CD4-positive, CD25-positive, alpha-beta regulatory T cell (primary cell): Measurements from ENCODE around the gene DNAJB9. TPM values are rescaled to one million over a fixed set of nuclear protein-coding genes. Genes with fewer than 3 reads are reported as not detected.

Experiments
- ATAC-seq, 2 donors: fragments of 150-1000 bp; cut with Tn5 transposase; one replicate each; pipeline ENCODE4 v1.10.0; 2021; ENCODE audit warnings: low read depth in 2 of 2, moderate number of reproducible peaks in 2 of 2, moderate library complexity in 1 of 2
- DNase-seq, 3 donors: peaks; one replicate each; pipeline versions ENCODE4 v3.0.0 to v3.0.0-alpha.2; 2012 to 2022; ENCODE audit warnings: mixed read lengths in 1 of 3
- H3K27ac ChIP-seq: one replicate; pipeline ENCODE4 v1.7.0; 2013; ENCODE audit warnings: mild to moderate bottlenecking, low read length; ENCODE audit not compliant: insufficient read depth, poor library complexity, severe bottlenecking
- H3K27me3 ChIP-seq: one replicate; pipeline ENCODE4 v1.7.0; 2013; ENCODE audit warnings: low read length; ENCODE audit not compliant: control insufficient read depth, insufficient read depth
- H3K36me3 ChIP-seq: one replicate; pipeline ENCODE4 v1.7.0; 2013; ENCODE audit warnings: mild to moderate bottlenecking, low read length, moderate library complexity; ENCODE audit not compliant: control insufficient read depth, insufficient read depth
- H3K4me1 ChIP-seq: 2 replicates; pipeline ENCODE4 v1.7.0; 2013; ENCODE audit warnings: mild to moderate bottlenecking, low read length; ENCODE audit not compliant: insufficient read depth, control insufficient read depth, poor library complexity, severe bottlenecking
- H3K4me3 ChIP-seq: one replicate; pipeline ENCODE4 v1.7.0; 2013; ENCODE audit warnings: low read depth, mild to moderate bottlenecking, low read length, moderate library complexity
- H3K9me3 ChIP-seq, 2 experiments: 1 replicate in 1 of 2; 2 replicates in 1 of 2; pipeline ENCODE4 v1.7.0; 2013; ENCODE audit warnings: low read length in 2 of 2, mild to moderate bottlenecking in 1 of 2, moderate library complexity in 1 of 2; ENCODE audit not compliant: control insufficient read depth in 2 of 2
- H3K27ac Mint-ChIP-seq, 3 donors: one replicate each; pipeline ENCODE4 v1.8.0; 2020 to 2022; ENCODE audit warnings: mild to moderate bottlenecking in 3 of 3, mixed read lengths in 3 of 3, moderate library complexity in 2 of 3
- H3K27me3 Mint-ChIP-seq: one replicate; pipeline ENCODE4 v1.8.0; 2022; ENCODE audit warnings: mild to moderate bottlenecking, mixed read lengths
- H3K36me3 Mint-ChIP-seq: one replicate; pipeline ENCODE4 v1.8.0; 2020; ENCODE audit warnings: mixed read lengths
- H3K4me1 Mint-ChIP-seq, 4 donors: one replicate each; pipeline ENCODE4 v1.8.0; 2020 to 2022; ENCODE audit warnings: mixed read lengths in 4 of 4, mild to moderate bottlenecking in 1 of 4
- H3K4me3 Mint-ChIP-seq, 4 donors: one replicate each; pipeline ENCODE4 v1.8.0; 2020 to 2022; ENCODE audit warnings: mild to moderate bottlenecking in 4 of 4, mixed read lengths in 4 of 4, moderate library complexity in 3 of 4
- H3K9me3 Mint-ChIP-seq, 7 donors: one replicate each; pipeline ENCODE4 v1.8.0; 2020 to 2022; ENCODE audit warnings: mixed read lengths in 7 of 7, mild to moderate bottlenecking in 3 of 7, moderate library complexity in 2 of 7
- polyA plus RNA-seq, 4 donors: library from polyadenylated mRNA; unstranded; fragments of 300-500 nt; fragmentation: Illumina TruSeq; gene quantifications; one replicate each; pipeline ENCODE4 v1.2.3, GENCODE V29; 2021
- total RNA-seq: library from RNA; stranded (reverse); gene quantifications from one replicate; pipeline ENCODE4 v1.2.3, GENCODE V29; 2022

DNAJB9 gene
- total and polyA plus RNA-seq, 5 donors from 2014 or later = 26.3 to 53.3 (median 44.1) TPM

DNA sequence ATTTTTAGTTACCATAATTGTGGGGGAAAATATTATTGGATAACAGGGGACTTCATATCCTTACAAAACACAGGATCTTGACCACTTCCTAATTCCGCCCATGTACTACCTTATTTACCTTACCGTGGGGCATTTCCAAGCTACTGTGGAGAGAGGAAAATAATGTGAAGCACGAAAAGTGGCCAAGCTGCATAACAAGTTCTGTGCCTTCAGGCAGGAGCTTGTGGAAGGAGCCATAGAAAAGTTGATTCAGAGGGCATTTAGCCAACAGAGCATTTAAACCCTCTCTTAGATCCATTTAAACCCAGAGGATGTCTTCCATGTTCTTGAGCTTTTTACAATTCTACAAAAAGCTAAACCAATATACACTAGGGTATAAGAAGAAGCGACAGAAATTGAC lies 41.6 kb downstream of the DNAJB9 start:
- no peak overlapping the region for H3K4me3 Mint-ChIP-seq
- Histone ChIP-seq H3K4me3 (no peak overlapping the region), H3K36me3 (no peaks in the 10 kb centered on the region), H3K4me1 (no peaks in the 10 kb centered on the region), H3K9me3 (no peaks in the 10 kb centered on the region), H3K27ac (no peak overlapping the region), H3K27me3 (no peaks in the 10 kb centered on the region)
- no peaks in the 10 kb centered on the region for H3K9me3 Mint-ChIP-seq
- H3K27me3 Mint-ChIP-seq = peaks cover 16% of the 10 kb centered on the region
- no peak for ATAC-seq
- no peak overlapping the region for H3K27ac Mint-ChIP-seq
- H3K36me3 Mint-ChIP-seq = no peaks in the 10 kb centered on the region
- DNase-seq = no peak
- H3K4me1 Mint-ChIP-seq = no peaks in the 10 kb centered on the region

DNA sequence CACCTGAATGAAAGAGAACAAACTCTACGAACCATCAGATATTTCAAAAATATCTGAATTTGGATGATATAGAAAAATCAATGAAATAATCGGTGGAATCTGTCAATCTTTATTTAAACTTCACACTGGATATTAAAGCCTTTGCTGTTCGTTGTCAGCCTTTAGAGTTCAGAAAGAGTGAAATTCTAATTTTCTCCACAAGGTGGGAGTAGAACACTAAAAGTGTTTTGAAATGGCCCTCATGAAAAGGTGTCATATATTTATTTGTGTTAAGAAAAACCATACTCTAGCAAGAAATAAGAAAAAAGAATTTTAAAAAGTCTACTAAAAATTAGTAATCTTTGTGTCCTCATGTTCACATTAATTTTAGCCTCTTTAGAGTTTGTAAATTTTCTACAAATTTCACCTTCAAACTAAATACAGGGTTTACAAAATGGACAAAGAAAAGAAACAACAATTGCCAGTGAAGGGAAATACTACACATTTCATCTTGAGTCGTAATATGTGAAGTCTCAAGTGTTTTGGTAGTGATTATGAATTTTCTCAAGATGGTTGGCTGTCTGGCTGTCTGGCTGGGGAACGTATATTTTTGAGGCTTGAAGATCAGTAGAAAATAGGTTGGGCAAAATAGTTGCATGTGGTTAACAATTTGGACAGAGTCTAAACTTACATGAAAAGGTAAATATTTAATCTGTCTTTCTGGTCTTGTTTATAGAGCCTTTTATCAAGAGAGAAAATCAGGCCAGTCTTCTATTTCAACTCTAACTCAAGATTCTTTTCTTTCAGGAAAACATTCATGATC lies 43.7 kb downstream of the DNAJB9 start:
- peak in 2 of 3 donors; percentile 35 to 51 for DNase-seq
- Mint-ChIP-seq H3K9me3 (no peaks in the 10 kb centered on the region), H3K36me3 (no peaks in the 10 kb centered on the region), H3K27me3 (peaks cover 6% of the 10 kb centered on the region), H3K4me1 (no peaks in the 10 kb centered on the region), H3K4me3 (no peak overlapping the region), H3K27ac (no peak overlapping the region)
- Histone ChIP-seq H3K4me3 (no peak overlapping the region), H3K9me3 (no peaks in the 10 kb centered on the region), H3K4me1 (no peaks in the 10 kb centered on the region), H3K27me3 (no peaks in the 10 kb centered on the region), H3K36me3 (no peaks in the 10 kb centered on the region), H3K27ac (no peak overlapping the region)
- ATAC-seq = no peak

DNA sequence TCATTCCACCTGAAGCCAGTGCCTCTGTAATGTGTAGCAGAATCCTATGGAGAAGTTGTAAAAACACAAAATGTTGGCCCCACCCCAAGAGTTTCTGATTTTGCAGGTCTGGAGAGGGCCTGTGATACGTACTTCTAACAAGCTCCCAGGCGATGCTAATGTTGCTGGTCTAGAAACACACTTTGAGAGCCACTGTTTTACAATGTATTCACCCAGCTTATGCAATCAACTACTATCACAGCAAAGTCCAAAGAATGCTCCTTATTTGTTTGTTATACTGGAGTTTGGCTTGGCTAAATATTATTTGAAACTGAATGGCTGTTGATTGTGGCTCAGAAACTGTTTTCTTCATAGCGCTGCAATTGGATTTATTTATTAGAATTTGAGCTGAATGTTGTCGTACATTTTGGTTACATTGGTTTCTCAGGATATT lies 44.3 kb downstream of the DNAJB9 start:
- H3K4me3 ChIP-seq = no peak overlapping the region
- no peaks in the 10 kb centered on the region for H3K36me3 ChIP-seq
- ATAC-seq (no peak), DNase-seq (no peak)
- H3K4me3 Mint-ChIP-seq = no peak overlapping the region
- no peaks in the 10 kb centered on the region for H3K36me3 Mint-ChIP-seq
- H3K4me1 ChIP-seq = no peaks in the 10 kb centered on the region
- H3K4me1 Mint-ChIP-seq = no peaks in the 10 kb centered on the region
- no peaks in the 10 kb centered on the region for H3K9me3 Mint-ChIP-seq
- H3K27ac Mint-ChIP-seq = no peak overlapping the region
- peaks cover 6% of the 10 kb centered on the region for H3K27me3 Mint-ChIP-seq
- no peaks in the 10 kb centered on the region for H3K9me3 ChIP-seq
- H3K27ac ChIP-seq = no peak overlapping the region
- no peaks in the 10 kb centered on the region for H3K27me3 ChIP-seq

DNA sequence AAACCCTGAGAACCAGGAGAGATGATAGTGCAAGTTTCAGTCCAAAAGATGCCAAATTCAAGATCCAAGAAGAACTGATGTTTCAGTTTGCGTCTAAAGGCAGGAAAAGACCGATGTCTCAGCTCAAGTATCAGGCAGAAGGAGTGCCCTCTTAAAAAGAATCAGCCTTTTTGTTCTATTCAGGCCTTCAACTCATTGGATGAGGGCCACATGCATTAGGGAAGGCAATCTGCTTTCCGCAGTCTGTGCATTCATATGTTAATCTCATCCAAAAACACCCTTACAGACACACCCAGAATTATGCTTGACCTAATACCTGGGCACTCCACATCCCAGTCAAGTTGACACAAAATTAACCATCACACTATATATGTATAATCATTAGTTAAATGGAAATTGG lies 45.2 kb downstream of the DNAJB9 start:
- H3K9me3 ChIP-seq = no peaks in the 10 kb centered on the region
- H3K36me3 ChIP-seq = no peaks in the 10 kb centered on the region
- DNase-seq (no peak), ATAC-seq (no peak)
- no peaks in the 10 kb centered on the region for H3K9me3 Mint-ChIP-seq
- no peak overlapping the region for H3K4me3 Mint-ChIP-seq
- H3K27me3 ChIP-seq = no peaks in the 10 kb centered on the region
- H3K27me3 Mint-ChIP-seq = peaks cover 6% of the 10 kb centered on the region
- no peaks in the 10 kb centered on the region for H3K4me1 Mint-ChIP-seq
- H3K4me3 ChIP-seq = no peak overlapping the region
- H3K36me3 Mint-ChIP-seq = no peaks in the 10 kb centered on the region
- H3K27ac ChIP-seq = no peak overlapping the region
- H3K27ac Mint-ChIP-seq = no peak overlapping the region
- H3K4me1 ChIP-seq = no peaks in the 10 kb centered on the region

DNA sequence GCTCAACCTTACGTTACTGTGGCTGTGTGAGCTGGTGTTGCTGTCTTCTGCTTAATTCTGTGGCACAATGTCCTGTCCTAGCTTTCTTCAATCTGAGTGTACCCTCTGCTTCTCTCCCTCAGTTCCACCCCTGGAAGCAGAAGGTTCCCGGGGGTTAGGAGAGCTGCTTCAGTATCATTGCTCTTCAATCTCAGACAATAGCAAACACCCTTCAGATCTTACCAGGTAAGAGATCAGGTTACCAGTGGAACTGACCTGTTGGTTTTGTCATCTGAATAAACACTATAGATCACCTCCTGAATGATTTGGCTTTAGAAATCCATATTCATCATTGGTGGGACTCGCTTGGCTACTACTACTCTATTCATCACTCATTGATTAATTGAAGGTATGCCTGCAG lies 48.4 kb downstream of the DNAJB9 start:
- Histone ChIP-seq H3K27ac (no peak overlapping the region), H3K9me3 (no peaks in the 10 kb centered on the region), H3K4me1 (no peaks in the 10 kb centered on the region), H3K27me3 (no peaks in the 10 kb centered on the region), H3K4me3 (no peak overlapping the region), H3K36me3 (no peaks in the 10 kb centered on the region)
- Mint-ChIP-seq H3K36me3 (no peaks in the 10 kb centered on the region), H3K4me1 (no peaks in the 10 kb centered on the region), H3K27ac (no peak overlapping the region), H3K9me3 (no peaks in the 10 kb centered on the region), H3K4me3 (no peak overlapping the region), H3K27me3 (peaks cover 4% of the 10 kb centered on the region)
- ATAC-seq (no peak), DNase-seq (no peak)

DNA sequence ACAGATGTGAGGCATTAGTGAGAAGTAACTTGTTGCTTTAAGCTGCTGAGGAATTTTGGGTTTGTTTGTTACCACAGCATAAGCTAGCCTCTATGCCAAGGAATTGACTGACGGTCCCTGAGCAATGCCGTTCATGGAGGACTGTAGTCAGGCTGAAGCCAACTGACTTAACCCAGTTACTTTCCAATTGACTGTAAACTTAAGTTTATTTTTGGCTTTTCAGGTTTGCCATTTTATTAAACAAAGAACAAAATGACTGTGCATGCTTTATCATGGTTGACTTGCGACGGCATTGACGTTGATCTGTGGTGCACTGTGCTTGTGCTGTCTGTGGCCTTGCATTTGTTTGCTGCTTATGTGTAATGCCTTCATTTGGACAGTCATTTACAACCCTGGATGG lies 53.5 kb downstream of the DNAJB9 start:
- ATAC-seq (no peak), DNase-seq (no peak)
- no peaks in the 10 kb centered on the region for H3K9me3 Mint-ChIP-seq
- Histone ChIP-seq H3K27ac (no peak overlapping the region), H3K27me3 (no peaks in the 10 kb centered on the region), H3K9me3 (no peaks in the 10 kb centered on the region), H3K4me1 (no peaks in the 10 kb centered on the region), H3K36me3 (no peaks in the 10 kb centered on the region), H3K4me3 (no peak overlapping the region)
- no peak overlapping the region for H3K4me3 Mint-ChIP-seq
- H3K27ac Mint-ChIP-seq = no peak overlapping the region
- no peaks in the 10 kb centered on the region for H3K36me3 Mint-ChIP-seq
- H3K27me3 Mint-ChIP-seq = peaks cover 9% of the 10 kb centered on the region
- no peaks in the 10 kb centered on the region for H3K4me1 Mint-ChIP-seq

Other genes with a start within 250 kb of the DNAJB9 start
- not detected for gene NRCAM, start 113.4 kb upstream of the DNAJB9 start, total RNA-seq
- under 1 TPM in 1 of 4 donors, not detected in 3; 0.27 TPM for gene NRCAM, start 113.4 kb upstream of the DNAJB9 start, polyA plus RNA-seq
- gene PNPLA8, start 43.7 kb upstream of the DNAJB9 start, total RNA-seq = 62.5 TPM
- gene PNPLA8, start 43.7 kb upstream of the DNAJB9 start, polyA plus RNA-seq = 10 to 100 TPM; 23.3 to 33.0 (median 29.4) TPM
- gene THAP5, start 168 bp upstream of the DNAJB9 start, total RNA-seq = 20.2 TPM
- gene THAP5, start 168 bp upstream of the DNAJB9 start, polyA plus RNA-seq = 10 to 100 TPM; 11.3 to 33.7 (median 19.2) TPM